Aorta (tissue), 5 donors: ENCODE results near the gene DCAF8L2. TPM values are rescaled to one million over a fixed set of nuclear protein-coding genes. Genes with fewer than 3 reads are reported as not detected.
A peak's percentile ranks its signal among the peaks of the same experiment; 100 is the strongest.
"Not testable (repeated sequence)": the region's sequence is repeated elsewhere in the genome, so short reads cannot be mapped to it uniquely, and the experiment has no call there.

ENCODE experiments used
- ATAC-seq: fragments of 200-7000 bp; cut with Tn5 transposase; one replicate; pipeline ENCODE4 v1.9.1; 2022; ENCODE audit warnings: moderate library complexity; ENCODE audit not compliant: low FRiP score
- DNase-seq, 2 donors: peaks; one replicate each; pipeline ENCODE4 v3.0.0-alpha.2; 2020
- H3K27ac ChIP-seq, 2 donors: one replicate each; pipeline ENCODE4 v1.5.1; 2013; ENCODE audit warnings: low read length in 2 of 2, mild to moderate bottlenecking in 2 of 2, moderate library complexity in 2 of 2, control low read depth in 1 of 2, inconsistent platforms in 1 of 2, low read depth in 1 of 2
- H3K27me3 ChIP-seq, 2 donors: one replicate each; pipeline ENCODE4 v1.6.1; 2013; ENCODE audit warnings: control low read depth in 1 of 2, low read length in 1 of 2, mild to moderate bottlenecking in 1 of 2, moderate library complexity in 1 of 2; ENCODE audit not compliant: insufficient read depth in 2 of 2, control insufficient read depth in 1 of 2
- H3K36me3 ChIP-seq, 2 donors: one replicate each; pipeline ENCODE4 v1.6.1; 2013; ENCODE audit warnings: control low read depth in 1 of 2, low read length in 1 of 2, mild to moderate bottlenecking in 1 of 2; ENCODE audit not compliant: insufficient read depth in 2 of 2, control insufficient read depth in 1 of 2
- H3K4me1 ChIP-seq, 2 donors: one replicate each; pipeline ENCODE4 v1.6.1; 2013; ENCODE audit warnings: low read length in 2 of 2, control low read depth in 1 of 2, mild to moderate bottlenecking in 1 of 2, moderate library complexity in 1 of 2; ENCODE audit not compliant: insufficient read depth in 2 of 2, control insufficient read depth in 1 of 2
- H3K4me3 ChIP-seq, 2 donors: one replicate each; pipeline ENCODE4 v1.5.1; 2013; ENCODE audit warnings: low read length in 2 of 2, control low read depth in 1 of 2, mild to moderate bottlenecking in 1 of 2
- H3K9me3 ChIP-seq: one replicate; pipeline ENCODE4 v1.6.1; 2013; ENCODE audit warnings: mild to moderate bottlenecking, low read length; ENCODE audit not compliant: control insufficient read depth
- WGBS, 2 donors: extraction: QIAGEN DNeasy Blood & Tissue Kit; methylation state at CpG; one replicate each; pipeline ENCODE4 v1.1.7; 2013; 5-methylcytosine and 5-hydroxymethylcytosine counted together
- intact Hi-C, 2 donors: fragments of 100-400 bp; cut with DNase I; formaldehyde crosslinking; loops; one replicate each; pipeline versions ENCODE4 v1.14.2 to v1.15.0; 2022
- long read RNA-seq, 2 donors: library from polyadenylated mRNA; unstranded; transcript quantifications; one replicate each; pipeline ENCODE4 v2.0.0, GENCODE V29; 2020 to 2021
- polyA plus RNA-seq, 2 donors: library from polyadenylated mRNA; stranded (reverse); fragments of 200-250 nt; gene quantifications; one replicate each; pipeline ENCODE4 v1.2.3, GENCODE V29; 2013
- total RNA-seq, 2 donors: library from RNA; stranded (reverse); fragmentation: NEBNext Ultra II Directional; extraction: Animal tissue kit (Norgen Biotek cat#: 25700); gene quantifications; one replicate each; pipeline ENCODE4 v1.2.1, GENCODE V29; 2021
- donor health status: healthy with polysubstance abuse.
- donor health status: Bipolar disorder and iron deficiency.
- donor health status: DM: no; HTN: no; CAD: no.
- donor health status: DM: no; HTN: no; CAD: no.
- donor health status: DM: yes; HTN: yes; CAD: no.

The DCAF8L2 gene
- total RNA-seq = not detected
- polyA plus RNA-seq = not detected
- long read RNA-seq, donor 1 = 0 reads
- long read RNA-seq, donor 2 = 0 reads

DNA sequence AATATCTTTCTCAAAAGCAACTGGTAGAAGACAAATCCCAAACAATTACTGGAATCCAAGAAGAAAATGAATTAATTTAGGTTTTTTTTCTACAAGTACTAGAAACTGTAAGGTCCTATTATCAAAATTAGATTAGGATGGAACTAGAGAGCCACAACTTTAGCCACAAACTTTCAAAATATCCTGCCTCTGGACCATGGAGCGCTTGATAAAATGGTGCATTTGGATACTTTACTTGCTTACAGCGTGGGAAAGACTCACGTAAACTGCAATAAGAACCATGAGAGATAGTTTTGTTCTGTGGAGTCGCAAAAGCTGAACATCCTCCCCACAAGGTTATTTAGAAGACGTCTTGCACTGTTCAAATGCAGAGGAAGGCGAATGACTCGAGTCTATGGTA, at the start of gene DCAF8L2:
TSS of gene DCAF8L2 (plus strand) at position 301 of the 400 bp plus-strand sequence. CDS start 156,552 bp downstream, outside the sequence.
- H3K9me3 ChIP-seq = no peaks in the 10 kb centered on the region
- no peak within 1 kb of the TSS for H3K4me3 ChIP-seq
- 69 to 92% methylated on average over 7 of the region's 7 CpGs for WGBS, 2 donors
- no peaks in the 10 kb centered on the region for H3K4me1 ChIP-seq
- intact Hi-C loops = no loop called here
- H3K27me3 ChIP-seq = no peaks in the 10 kb centered on the region
- no peaks in the 10 kb centered on the region for H3K36me3 ChIP-seq
- ATAC-seq (no peak), DNase-seq (no peak)
- no peak within 1 kb of the TSS for H3K27ac ChIP-seq

DNA sequence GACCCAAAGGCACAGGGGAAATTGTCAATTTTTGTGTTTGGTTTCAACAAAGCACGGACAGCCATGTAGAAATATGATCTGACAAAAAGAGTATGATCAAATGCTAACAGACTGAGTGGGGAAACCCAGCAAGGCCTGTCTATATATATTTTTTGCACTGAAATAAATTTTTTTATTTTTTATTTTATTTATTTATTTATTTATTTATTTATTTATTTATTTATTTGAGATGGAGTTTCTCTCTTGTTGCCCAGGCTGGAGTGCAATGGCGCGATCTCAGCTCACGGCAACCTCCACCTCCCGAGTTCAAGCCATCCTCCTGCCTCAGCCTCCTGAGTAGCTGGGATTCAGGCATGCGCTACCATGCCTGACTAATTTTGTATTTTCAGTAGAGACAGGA, 49.0 kb upstream of the DCAF8L2 start:
- WGBS, 2 donors = 81 to 97% methylated on average over 6 of the region's 6 CpGs
- H3K4me3 ChIP-seq, intact Hi-C loops, H3K36me3 ChIP-seq, H3K27me3 ChIP-seq, ATAC-seq, DNase-seq, H3K9me3 ChIP-seq, H3K4me1 ChIP-seq, H3K27ac ChIP-seq: not testable (repeated sequence)

DNA sequence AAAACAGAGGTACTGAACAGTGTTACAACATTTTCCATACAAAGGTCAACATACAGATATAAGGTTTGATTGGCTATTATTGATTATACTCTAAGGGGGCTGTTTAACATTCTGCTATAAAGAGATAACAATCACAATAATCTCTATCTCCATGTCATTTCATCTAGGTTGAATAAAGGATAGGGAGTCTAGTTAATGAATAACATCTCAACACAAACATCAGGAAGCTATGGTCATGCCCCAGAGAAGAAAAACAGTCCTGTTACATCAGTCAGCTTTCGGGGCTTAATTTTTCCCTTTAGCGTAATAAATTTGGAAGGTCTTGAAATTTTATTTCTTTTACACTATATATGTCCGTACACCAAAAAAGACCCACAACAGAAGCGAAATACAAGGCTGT, 41.5 kb upstream of the DCAF8L2 start:
- ATAC-seq = no peak
- no peaks in the 10 kb centered on the region for H3K9me3 ChIP-seq
- 48 to 68% methylated on average over 4 of the region's 4 CpGs for WGBS, 2 donors

DNA sequence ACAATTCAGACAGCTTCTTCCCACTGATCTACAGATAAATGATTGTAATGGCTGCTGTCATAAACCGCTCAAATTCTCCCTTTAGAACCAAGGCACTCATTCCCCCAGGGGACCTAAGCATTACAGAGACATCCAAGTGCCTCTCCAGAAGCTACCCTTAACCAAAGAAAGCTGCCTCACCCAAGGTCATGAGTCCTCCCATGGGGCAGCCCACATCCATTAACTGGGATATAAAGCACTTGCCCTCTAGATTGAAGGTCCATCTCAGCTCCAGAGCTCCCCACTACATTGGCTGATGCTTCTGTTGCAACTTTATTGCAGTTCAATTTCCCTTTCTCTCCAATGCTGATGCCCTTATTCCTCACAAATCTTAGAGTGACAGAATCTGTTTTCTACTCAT, 40.5 kb upstream of the DCAF8L2 start:
- no peaks in the 10 kb centered on the region for H3K9me3 ChIP-seq
- DNase-seq (no peak), ATAC-seq (no peak)
- no peaks in the 10 kb centered on the region for H3K27me3 ChIP-seq
- intact Hi-C loops = no loop called here
- no peak overlapping the region for H3K4me3 ChIP-seq
- H3K4me1 ChIP-seq = no peaks in the 10 kb centered on the region
- 17 to 53% methylated on average over 1 of the region's 1 CpG for WGBS, 2 donors
- no peak overlapping the region for H3K27ac ChIP-seq
- H3K36me3 ChIP-seq = no peaks in the 10 kb centered on the region

More for the DNA sequence above, 41.5 kb upstream of the DCAF8L2 start:
- Histone ChIP-seq H3K4me1 (no peaks in the 10 kb centered on the region), H3K4me3 (no peak overlapping the region), H3K27ac (no peak overlapping the region), H3K27me3 (no peaks in the 10 kb centered on the region), H3K36me3 (no peaks in the 10 kb centered on the region)
- intact Hi-C loops = no loop called here
- DNase-seq = no peak

DNA sequence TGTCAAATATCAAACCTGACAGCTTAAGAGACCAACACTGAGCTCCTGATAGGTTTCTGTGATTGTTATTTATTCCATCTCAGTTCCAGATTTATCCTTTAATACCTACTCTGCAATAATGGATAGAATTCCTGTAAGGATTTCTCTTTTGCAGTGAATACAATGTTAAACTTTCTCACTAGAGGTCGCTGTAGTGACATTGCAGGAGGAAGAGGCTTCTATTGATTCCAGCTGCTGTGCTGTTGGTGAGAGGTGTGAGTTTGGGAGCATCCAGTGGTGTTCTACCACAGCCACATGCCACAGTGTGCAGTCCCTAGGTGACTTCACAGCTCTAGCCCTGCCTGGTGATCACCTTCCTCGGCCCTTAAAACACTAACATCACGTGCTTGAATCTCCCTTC, 34.6 kb upstream of the DCAF8L2 start:
- Histone ChIP-seq H3K4me3 (no peak overlapping the region), H3K4me1 (no peaks in the 10 kb centered on the region), H3K36me3 (no peaks in the 10 kb centered on the region), H3K27ac (no peak overlapping the region), H3K9me3 (no peaks in the 10 kb centered on the region), H3K27me3 (no peaks in the 10 kb centered on the region)
- DNase-seq (no peak), ATAC-seq (peak; percentile 42)
- intact Hi-C loops = no loop called here
- WGBS, 2 donors = 37 to 57% methylated on average over 3 of the region's 3 CpGs

DNA sequence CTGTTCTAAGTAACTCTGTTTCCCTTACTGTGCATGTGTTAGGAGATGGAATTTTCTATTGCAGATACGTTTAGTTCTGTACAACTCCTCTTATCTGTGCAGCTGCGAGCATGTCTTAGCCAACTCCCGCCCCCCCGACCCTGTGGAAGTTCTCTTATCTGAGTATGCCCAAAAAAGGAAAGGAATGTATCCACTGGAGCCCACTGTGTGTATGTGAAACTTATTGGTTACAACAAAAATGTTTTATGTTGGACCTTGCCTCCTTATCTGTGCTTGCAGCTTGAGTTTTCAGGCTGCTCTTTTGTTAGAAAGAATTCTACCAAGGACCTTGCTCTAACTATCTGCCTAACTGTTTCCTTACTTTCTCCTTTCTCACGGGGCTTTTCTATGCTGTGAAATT, 24.2 kb upstream of the DCAF8L2 start:
- no peak for ATAC-seq
- no peak overlapping the region for H3K4me3 ChIP-seq
- WGBS, 2 donors = 3 to 13% methylated on average over 5 of the region's 5 CpGs
- H3K9me3 ChIP-seq = no peaks in the 10 kb centered on the region
- no peaks in the 10 kb centered on the region for H3K27me3 ChIP-seq
- no peak overlapping the region for H3K27ac ChIP-seq
- H3K4me1 ChIP-seq = no peaks in the 10 kb centered on the region
- DNase-seq = no peak
- intact Hi-C loops = no loop called here
- H3K36me3 ChIP-seq = no peaks in the 10 kb centered on the region

DNA sequence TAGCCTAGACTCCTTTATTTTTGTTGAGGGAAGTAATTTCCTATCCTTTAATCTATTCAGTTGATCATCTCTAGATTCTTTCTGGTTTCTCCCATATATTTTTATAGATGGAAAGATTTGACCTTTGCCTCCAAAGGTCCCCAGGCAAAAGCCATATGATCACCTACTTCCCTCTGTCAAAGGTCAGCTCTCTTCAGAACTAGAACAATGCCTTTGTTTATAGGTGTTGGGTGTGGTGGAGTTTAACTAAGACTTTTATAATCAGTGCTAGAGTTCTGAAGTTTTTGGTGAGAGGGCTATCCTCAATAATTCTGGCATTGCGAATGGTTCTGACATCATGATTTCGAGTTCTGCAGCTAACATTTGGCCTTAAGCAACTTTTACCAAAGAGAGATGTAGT, 19.0 kb upstream of the DCAF8L2 start:
- no peak for DNase-seq
- no peaks in the 10 kb centered on the region for H3K9me3 ChIP-seq

DNA sequence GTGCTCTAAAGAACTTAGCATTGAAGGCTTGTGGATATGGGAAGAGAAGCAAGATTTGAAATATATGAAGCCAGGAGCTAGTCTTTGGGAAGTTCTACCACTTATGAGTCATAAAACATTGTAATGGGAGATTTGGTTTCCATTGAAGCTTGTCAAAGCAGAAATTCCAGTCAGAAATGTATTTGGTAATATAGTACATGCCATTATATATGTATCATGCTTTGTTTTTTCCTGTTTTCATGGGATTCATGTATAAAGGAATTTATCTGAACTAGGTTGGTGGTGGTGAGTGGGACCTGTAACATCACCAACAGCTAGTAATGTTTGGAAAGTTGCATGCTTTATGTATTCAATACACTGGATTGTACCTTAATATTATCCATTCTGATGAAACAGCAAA, 14.6 kb upstream of the DCAF8L2 start:
- Histone ChIP-seq H3K27ac (no peak overlapping the region), H3K36me3 (no peaks in the 10 kb centered on the region), H3K4me3 (no peak overlapping the region), H3K9me3 (no peaks in the 10 kb centered on the region), H3K4me1 (no peaks in the 10 kb centered on the region), H3K27me3 (no peaks in the 10 kb centered on the region)
- ATAC-seq (no peak), DNase-seq (no peak)
- intact Hi-C loops = no loop called here

More for the DNA sequence above, 19.0 kb upstream of the DCAF8L2 start:
- Histone ChIP-seq H3K4me1 (no peaks in the 10 kb centered on the region), H3K4me3 (no peak overlapping the region), H3K27ac (no peak overlapping the region), H3K36me3 (no peaks in the 10 kb centered on the region), H3K27me3 (no peaks in the 10 kb centered on the region)
- intact Hi-C loops = no loop called here
- ATAC-seq = no peak
- WGBS, 2 donors = 71 to 93% methylated on average over 2 of the region's 2 CpGs

DNA sequence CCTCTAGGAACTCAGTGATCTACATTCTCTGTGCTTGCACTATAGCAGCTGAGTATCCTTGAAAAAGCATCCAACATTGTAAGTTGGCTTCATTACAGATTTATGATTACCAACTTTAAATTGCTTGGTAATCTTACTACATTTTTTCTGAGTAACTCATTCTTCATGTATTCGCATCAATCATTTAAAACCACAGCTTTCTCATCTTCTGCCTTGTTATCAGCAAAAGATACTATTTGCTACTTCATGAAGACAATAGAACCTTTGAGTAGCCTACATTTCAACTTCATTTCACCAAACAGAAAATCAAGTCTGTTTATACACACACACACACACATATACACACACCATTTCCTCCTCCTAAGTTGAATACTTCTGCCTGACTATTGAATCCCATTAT, 6.2 kb upstream of the DCAF8L2 start:
- H3K9me3 ChIP-seq = no peaks in the 10 kb centered on the region
- no peaks in the 10 kb centered on the region for H3K4me1 ChIP-seq
- DNase-seq (no peak), ATAC-seq (no peak)
- intact Hi-C loops = no loop called here
- no peak overlapping the region for H3K27ac ChIP-seq
- 82 to 95% methylated on average over 1 of the region's 1 CpG for WGBS, 2 donors
- H3K4me3 ChIP-seq = no peak overlapping the region
- H3K27me3 ChIP-seq = no peaks in the 10 kb centered on the region
- H3K36me3 ChIP-seq = no peaks in the 10 kb centered on the region
